Measurements from ENCODE around the gene GAS7. TPM values are rescaled to one million over a fixed set of nuclear protein-coding genes. Genes with fewer than 3 reads are reported as not detected.

Gene GAS7
- 1 to 10 TPM; 1.6 to 2.1 TPM for total RNA-seq

- peak within 1 kb of the TSS; percentile 69 for H3K4me3 Mint-ChIP-seq
- peak within 1 kb of the TSS; percentile 32 for H3K27ac Mint-ChIP-seq
- peaks cover 5% of the 10 kb centered on the region for H3K36me3 Mint-ChIP-seq (ENCODE audit: low read depth)
- DNase-seq (peak; percentile 69), ATAC-seq (peak; percentile 76)
- intact Hi-C loops (cut with micrococcal nuclease) = no loop called here
- TF ChIP-seq CTCF (IDR thresholded peaks at IDR 0.05) = no peak
- peaks cover 17% of the 10 kb centered on the region for H3K9me3 Mint-ChIP-seq
- ChIA-PET POLR2A (interaction anchor here (0.6 to 0.9 kb wide), 2 partner anchors 20 to 232 kb away, joined by 3 read pairs; no protein-coding TSS in a partner anchor), CTCF (no interaction called here)
- H3K4me1 Mint-ChIP-seq (ENCODE audit: low read depth) = peaks cover 6% of the 10 kb centered on the region
- H3K27me3 Mint-ChIP-seq = peaks cover 32% of the 10 kb centered on the region
These were observed at the start of gene GAS7 for GRCh38 chr17:10198509-10199249. GAS7 (minus strand) TSS chr17:10198606.

GRCh38 chr17:10247810-10248209 lies 49.4 kb upstream of the GAS7 start:
- DNase-seq (no peak), ATAC-seq (no peak)
- intact Hi-C loops (cut with micrococcal nuclease) = no loop called here
- H3K9me3 Mint-ChIP-seq = no peaks in the 10 kb centered on the region
- TF ChIP-seq CTCF (IDR thresholded peaks at IDR 0.05) = no peak
- no peaks in the 10 kb centered on the region for H3K36me3 Mint-ChIP-seq (ENCODE audit: low read depth)
- ChIA-PET POLR2A (no interaction called here), CTCF (interaction anchor here (1.2 kb wide), 2 partner anchors 20 to 21 kb away, joined by 3 to 4 read pairs; no protein-coding TSS in a partner anchor)
- H3K27me3 Mint-ChIP-seq = peaks cover 6% of the 10 kb centered on the region
- H3K27ac Mint-ChIP-seq = no peak overlapping the region
- H3K4me1 Mint-ChIP-seq (ENCODE audit: low read depth) = peaks cover 8% of the 10 kb centered on the region
- H3K4me3 Mint-ChIP-seq = no peak overlapping the region

- no peak overlapping the region for H3K4me3 Mint-ChIP-seq
- DNase-seq (no peak), ATAC-seq (no peak)
- intact Hi-C loops (cut with micrococcal nuclease) = no loop called here
- CTCF ChIA-PET = interaction anchor here (0.9 kb wide), 1 partner anchor 16 kb away, joined by 3 read pairs; no protein-coding TSS in a partner anchor
- POLR2A ChIA-PET = no interaction called here
- TF ChIP-seq CTCF (IDR thresholded peaks at IDR 0.05) = no peak
- H3K27ac Mint-ChIP-seq = no peak overlapping the region
- peaks cover 5% of the 10 kb centered on the region for H3K9me3 Mint-ChIP-seq
- H3K36me3 Mint-ChIP-seq (ENCODE audit: low read depth) = no peaks in the 10 kb centered on the region
- peaks cover 5% of the 10 kb centered on the region for H3K27me3 Mint-ChIP-seq
- H3K4me1 Mint-ChIP-seq (ENCODE audit: low read depth) = no peaks in the 10 kb centered on the region
These were observed 45.8 kb upstream of the GAS7 start for GRCh38 chr17:10243883-10244844.

- CTCF ChIA-PET = no interaction called here
These were observed 43.4 kb upstream of the GAS7 start for GRCh38 chr17:10241781-10242180.

More at GRCh38 chr17:10241781-10242180, 43.4 kb upstream of the GAS7 start:
- H3K4me3 Mint-ChIP-seq = no peak overlapping the region
- POLR2A ChIA-PET = no interaction called here
- intact Hi-C loops (cut with micrococcal nuclease) = no loop called here
- ATAC-seq (no peak), DNase-seq (no peak)
- H3K27ac Mint-ChIP-seq = no peak overlapping the region
- H3K9me3 Mint-ChIP-seq = peaks cover 5% of the 10 kb centered on the region
- no peaks in the 10 kb centered on the region for H3K36me3 Mint-ChIP-seq (ENCODE audit: low read depth)
- TF ChIP-seq CTCF (IDR thresholded peaks at IDR 0.05) = no peak
- H3K4me1 Mint-ChIP-seq (ENCODE audit: low read depth) = no peaks in the 10 kb centered on the region
- H3K27me3 Mint-ChIP-seq = peaks cover 3% of the 10 kb centered on the region
